Measurements from ENCODE around the gene GNG4. TPM values are rescaled to one million over a fixed set of nuclear protein-coding genes. Genes with fewer than 3 reads are reported as not detected.
"Not testable (repeated sequence)": the region's sequence is repeated elsewhere in the genome, so short reads cannot be mapped to it uniquely, and the experiment has no call there.

The GNG4 gene
- polyA plus RNA-seq, 1 experiment = 0.33 TPM

- no peak overlapping the region for H3K4me3 ChIP-seq (ENCODE audit: low read depth, low read length)
- DNase-seq (ENCODE audit: low read depth, low spot score) = no peak
- H3K27me3 ChIP-seq (ENCODE audit: control insufficient read depth, insufficient read depth, low read length) = peaks cover 49% of the 10 kb centered on the region
- H3K9me3 ChIP-seq (ENCODE audit: control insufficient read depth, insufficient read depth, low read length) = no peaks in the 10 kb centered on the region; the same call in 1 of the 2 replicates
- no peak for TF ChIP-seq CTCF (IDR thresholded peaks at IDR 0.05; ENCODE audit: low read depth, low read length)
- CTCF ChIA-PET = interaction anchor here (0.7 kb wide), 1 partner anchor 1253 kb away, joined by 3 read pairs; no protein-coding TSS in a partner anchor
- no peak overlapping the region for H3K27ac ChIP-seq (ENCODE audit: low read depth, low read length)
- POLR2A ChIA-PET = no interaction called here
These were observed 1.7 kb upstream of the GNG4 start for GRCh38 chr1:235651170-235651806.

GRCh38 chr1:235650341-235651169, 971 bp upstream of the GNG4 start:
- no peak overlapping the region for H3K27ac ChIP-seq (ENCODE audit: low read depth, low read length)
- H3K4me3 ChIP-seq (ENCODE audit: low read depth, low read length) = peak overlapping the region; percentile 44
- TF ChIP-seq CTCF (IDR thresholded peaks at IDR 0.05; ENCODE audit: low read depth, low read length) = no peak
- no peak for DNase-seq (ENCODE audit: low read depth, low spot score)
- H3K27me3 ChIP-seq (ENCODE audit: control insufficient read depth, insufficient read depth, low read length) = peaks cover 51% of the 10 kb centered on the region
- CTCF ChIA-PET = interaction anchor here (0.7 kb wide), 1 partner anchor 1252 kb away, joined by 3 read pairs; no protein-coding TSS in a partner anchor
- POLR2A ChIA-PET = no interaction called here
- no peaks in the 10 kb centered on the region; the same call in 1 of the 2 replicates for H3K9me3 ChIP-seq (ENCODE audit: control insufficient read depth, insufficient read depth, low read length)

- no peak overlapping the region for H3K27ac ChIP-seq (ENCODE audit: low read depth, low read length)
- no peak for DNase-seq (ENCODE audit: low read depth, low spot score)
- peak overlapping the region; percentile 55 for H3K4me3 ChIP-seq (ENCODE audit: low read depth, low read length)
- H3K9me3 ChIP-seq (ENCODE audit: control insufficient read depth, insufficient read depth, low read length) = peaks cover 2% of the 10 kb centered on the region; the same call in 1 of the 2 replicates
- CTCF ChIA-PET = interaction anchor here (0.6 kb wide), 1 partner anchor 180 kb away, joined by 3 read pairs; no protein-coding TSS in a partner anchor
- POLR2A ChIA-PET = interaction anchor here (1.0 kb wide), 1 partner anchor 48 kb away, joined by 3 read pairs; no protein-coding TSS in a partner anchor
- TF ChIP-seq CTCF (IDR thresholded peaks at IDR 0.05; ENCODE audit: low read depth, low read length) = no peak
- H3K27me3 ChIP-seq (ENCODE audit: control insufficient read depth, insufficient read depth, low read length) = peaks cover 48% of the 10 kb centered on the region
These were observed 623 bp downstream of the GNG4 start for GRCh38 chr1:235648954-235649367.

- no peak for DNase-seq (ENCODE audit: low read depth, low spot score)
- Histone ChIP-seq H3K27me3 (ENCODE audit: control insufficient read depth, insufficient read depth, low read length) (peaks cover 48% of the 10 kb centered on the region), H3K9me3 (ENCODE audit: control insufficient read depth, insufficient read depth, low read length) (peaks cover 2% of the 10 kb centered on the region; the same call in 1 of the 2 replicates), H3K27ac (ENCODE audit: low read depth, low read length) (no peak overlapping the region), H3K4me3 (ENCODE audit: low read depth, low read length) (no peak overlapping the region)
- ChIA-PET CTCF (interaction anchor here (0.6 kb wide), 1 partner anchor 181 kb away, joined by 3 read pairs; no protein-coding TSS in a partner anchor), POLR2A (interaction anchor here (1.0 kb wide), 1 partner anchor 49 kb away, joined by 3 read pairs; no protein-coding TSS in a partner anchor)
- TF ChIP-seq CTCF (IDR thresholded peaks at IDR 0.05; ENCODE audit: low read depth, low read length) = no peak
These were observed 1.1 kb downstream of the GNG4 start for GRCh38 chr1:235648407-235648907.

- H3K9me3 ChIP-seq (ENCODE audit: control insufficient read depth, insufficient read depth, low read length); H3K4me3 ChIP-seq (ENCODE audit: low read depth, low read length); CTCF ChIA-PET; DNase-seq (ENCODE audit: low read depth, low spot score); H3K27ac ChIP-seq (ENCODE audit: low read depth, low read length); POLR2A ChIA-PET: not testable (repeated sequence)
- H3K27me3 ChIP-seq (ENCODE audit: control insufficient read depth, insufficient read depth, low read length) = peaks cover 48% of the 10 kb centered on the region
These were observed 2.0 kb downstream of the GNG4 start for GRCh38 chr1:235647537-235647936.

Data from AG04450 (cell line).